Thyroid gland (tissue), 4 donors: ENCODE data around the gene STPG3.

Experiments used
- POLR2A ChIP-seq, 2 donors: fragments of 450-650 bp; IDR thresholded peaks; one replicate each; pipeline ENCODE4 v1.6.1; 2017; ENCODE audit warnings: antibody characterized with exemption in 2 of 2, mild to moderate bottlenecking in 2 of 2, moderate library complexity in 1 of 2
- TF ChIP-seq, protein P1 (sequence below), 6 experiments: fragments of 200-600 bp in 3 of 6; fragments of 450-650 bp in 3 of 6; sonication (generic) in 3 of 6; IDR thresholded peaks; one replicate each; pipeline ENCODE4 v1.5.1; 2016 to 2019; ENCODE audit warnings: antibody characterized with exemption in 6 of 6, mild to moderate bottlenecking in 2 of 6, inconsistent platforms in 1 of 6, moderate library complexity in 1 of 6

DNA sequence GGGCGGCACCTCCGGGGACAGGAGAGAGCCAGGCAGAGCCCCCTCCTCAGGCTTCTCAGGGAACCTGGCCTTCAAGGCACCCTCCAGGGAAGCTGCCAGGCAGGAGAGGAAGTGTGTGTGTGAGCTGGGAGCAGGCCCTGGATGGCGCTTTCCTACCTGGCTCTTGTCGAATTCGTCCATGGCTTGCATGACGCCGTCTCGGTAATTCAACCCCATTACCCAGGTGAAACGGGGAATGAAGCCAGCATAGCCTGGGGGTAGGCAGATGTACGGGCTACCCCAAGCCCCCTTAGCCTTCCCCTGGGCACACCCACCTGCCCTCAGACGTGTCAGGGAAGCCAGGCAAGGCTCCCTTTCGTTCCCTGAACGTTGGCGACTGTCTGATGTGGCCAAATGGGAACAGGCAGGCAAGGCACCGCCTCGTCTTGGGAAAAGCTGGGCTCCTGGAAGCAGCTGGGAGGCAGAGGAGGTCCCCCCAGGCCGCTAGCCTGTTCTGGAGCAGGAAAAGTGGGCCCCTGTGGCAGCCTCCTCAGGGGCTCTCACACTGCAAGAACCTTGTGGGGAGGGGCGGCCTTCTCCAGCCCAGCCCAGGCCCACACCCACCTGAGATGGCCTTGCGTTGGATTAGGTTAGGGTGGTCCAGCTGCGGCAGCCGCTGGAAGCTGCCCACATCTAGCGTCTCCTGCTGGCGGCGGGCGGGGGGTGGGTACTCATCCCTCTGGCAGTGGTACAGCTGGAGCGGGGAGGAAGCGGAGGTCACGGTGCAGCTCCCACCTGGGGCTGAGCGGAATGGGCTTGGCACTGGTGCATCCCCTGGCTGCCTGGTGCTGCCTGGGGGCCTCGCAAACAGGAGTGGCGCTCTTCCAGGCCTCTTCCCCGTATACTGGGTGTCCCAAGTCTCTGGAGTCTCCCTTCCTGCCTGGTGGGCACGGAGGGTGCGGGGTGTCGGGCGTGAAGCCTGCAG, 6.3 kb upstream of the STPG3 start:
- TF ChIP-seq, protein P1, sequence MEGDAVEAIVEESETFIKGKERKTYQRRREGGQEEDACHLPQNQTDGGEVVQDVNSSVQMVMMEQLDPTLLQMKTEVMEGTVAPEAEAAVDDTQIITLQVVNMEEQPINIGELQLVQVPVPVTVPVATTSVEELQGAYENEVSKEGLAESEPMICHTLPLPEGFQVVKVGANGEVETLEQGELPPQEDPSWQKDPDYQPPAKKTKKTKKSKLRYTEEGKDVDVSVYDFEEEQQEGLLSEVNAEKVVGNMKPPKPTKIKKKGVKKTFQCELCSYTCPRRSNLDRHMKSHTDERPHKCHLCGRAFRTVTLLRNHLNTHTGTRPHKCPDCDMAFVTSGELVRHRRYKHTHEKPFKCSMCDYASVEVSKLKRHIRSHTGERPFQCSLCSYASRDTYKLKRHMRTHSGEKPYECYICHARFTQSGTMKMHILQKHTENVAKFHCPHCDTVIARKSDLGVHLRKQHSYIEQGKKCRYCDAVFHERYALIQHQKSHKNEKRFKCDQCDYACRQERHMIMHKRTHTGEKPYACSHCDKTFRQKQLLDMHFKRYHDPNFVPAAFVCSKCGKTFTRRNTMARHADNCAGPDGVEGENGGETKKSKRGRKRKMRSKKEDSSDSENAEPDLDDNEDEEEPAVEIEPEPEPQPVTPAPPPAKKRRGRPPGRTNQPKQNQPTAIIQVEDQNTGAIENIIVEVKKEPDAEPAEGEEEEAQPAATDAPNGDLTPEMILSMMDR (IDR thresholded peaks at IDR 0.05), result no peak
- no peak for TF ChIP-seq POLR2A (IDR thresholded peaks at IDR 0.05)
